ENCODE results near the gene HIRA. TPM values are rescaled to one million over a fixed set of nuclear protein-coding genes. Genes with fewer than 3 reads are reported as not detected.
"Not testable (repeated sequence)": the region's sequence is repeated elsewhere in the genome, so short reads cannot be mapped to it uniquely, and the experiment has no call there.

HIRA gene
- total RNA-seq, 2 experiments from 2014 or later: 45.0 to 51.2 TPM

GRCh38 chr22:19377565-19378343 lies 53.8 kb downstream of the HIRA start:
- peaks cover 51% of the 10 kb centered on the region for H3K36me3 Mint-ChIP-seq (ENCODE audit: low read depth)

GRCh38 chr22:19376971-19377370 lies 54.6 kb downstream of the HIRA start:
- no peak for DNase-seq
- H3K27ac Mint-ChIP-seq: no peak overlapping the region
- no peaks in the 10 kb centered on the region for H3K27me3 Mint-ChIP-seq
- H3K9me3 Mint-ChIP-seq: no peaks in the 10 kb centered on the region
- POLR2A ChIA-PET: no interaction called here
- CTCF ChIA-PET: no interaction called here
- H3K4me3 Mint-ChIP-seq: no peak overlapping the region
- no peaks in the 10 kb centered on the region for H3K4me1 Mint-ChIP-seq
- peaks cover 43% of the 10 kb centered on the region for H3K36me3 Mint-ChIP-seq (ENCODE audit: low read depth)

More at GRCh38 chr22:19377565-19378343, 53.8 kb downstream of the HIRA start:
- H3K27ac Mint-ChIP-seq: no peak overlapping the region
- DNase-seq: no peak
- H3K9me3 Mint-ChIP-seq: no peaks in the 10 kb centered on the region
- no peaks in the 10 kb centered on the region for H3K4me1 Mint-ChIP-seq
- no peak overlapping the region for H3K4me3 Mint-ChIP-seq
- ChIA-PET POLR2A (no interaction called here), CTCF (no interaction called here)
- H3K27me3 Mint-ChIP-seq: no peaks in the 10 kb centered on the region

- H3K4me1 Mint-ChIP-seq: no peaks in the 10 kb centered on the region
- H3K27me3 Mint-ChIP-seq: no peaks in the 10 kb centered on the region
- peaks cover 43% of the 10 kb centered on the region for H3K36me3 Mint-ChIP-seq (ENCODE audit: low read depth)
- no peak overlapping the region for H3K27ac Mint-ChIP-seq
- H3K9me3 Mint-ChIP-seq: no peaks in the 10 kb centered on the region
- ChIA-PET CTCF (no interaction called here), POLR2A (no interaction called here)
- no peak for DNase-seq
- no peak overlapping the region for H3K4me3 Mint-ChIP-seq
These were observed 55.3 kb downstream of the HIRA start for GRCh38 chr22:19376247-19376646.

GRCh38 chr22:19375435-19375834 lies 56.1 kb downstream of the HIRA start:
- no peak for DNase-seq
- Mint-ChIP-seq H3K4me3 (no peak overlapping the region), H3K4me1 (no peaks in the 10 kb centered on the region), H3K27me3 (no peaks in the 10 kb centered on the region), H3K27ac (no peak overlapping the region), H3K9me3 (no peaks in the 10 kb centered on the region), H3K36me3 (ENCODE audit: low read depth) (peaks cover 43% of the 10 kb centered on the region)
- POLR2A ChIA-PET: no interaction called here
- CTCF ChIA-PET: interaction anchor here (1.2 to 1.5 kb wide), 2 partner anchors 14 to 21 kb away, joined by 3 read pairs; no protein-coding TSS in a partner anchor

- ChIA-PET POLR2A (no interaction called here), CTCF (interaction anchor here (0.9 to 1.5 kb wide), 3 partner anchors 13 to 20 kb away, joined by 3 to 5 read pairs (median 3); no protein-coding TSS in a partner anchor)
- DNase-seq: no peak
- Mint-ChIP-seq H3K9me3 (no peaks in the 10 kb centered on the region), H3K4me3 (no peak overlapping the region), H3K27ac (no peak overlapping the region), H3K36me3 (ENCODE audit: low read depth) (peaks cover 43% of the 10 kb centered on the region), H3K4me1 (no peaks in the 10 kb centered on the region), H3K27me3 (no peaks in the 10 kb centered on the region)
These were observed 57.1 kb downstream of the HIRA start for GRCh38 chr22:19374410-19374809.

GRCh38 chr22:19373450-19373849 lies 58.1 kb downstream of the HIRA start:
- Mint-ChIP-seq H3K36me3 (ENCODE audit: low read depth) (peaks cover 43% of the 10 kb centered on the region), H3K4me1 (no peaks in the 10 kb centered on the region), H3K27me3 (no peaks in the 10 kb centered on the region), H3K9me3 (no peaks in the 10 kb centered on the region), H3K27ac (no peak overlapping the region), H3K4me3 (no peak overlapping the region)
- CTCF ChIA-PET: no interaction called here
- DNase-seq: no peak
- POLR2A ChIA-PET: no interaction called here

GRCh38 chr22:19371893-19372292 lies 59.6 kb downstream of the HIRA start:
- Mint-ChIP-seq H3K4me1 (no peaks in the 10 kb centered on the region), H3K4me3 (no peak overlapping the region), H3K27ac (no peak overlapping the region), H3K27me3 (no peaks in the 10 kb centered on the region), H3K9me3 (no peaks in the 10 kb centered on the region), H3K36me3 (ENCODE audit: low read depth) (peaks cover 36% of the 10 kb centered on the region)
- DNase-seq: no peak
- POLR2A ChIA-PET: no interaction called here
- CTCF ChIA-PET: interaction anchor here (0.6 to 1.1 kb wide), 4 partner anchors 12 to 1140 kb away, joined by 3 read pairs; no protein-coding TSS in a partner anchor

GRCh38 chr22:19368876-19369275 lies 62.7 kb downstream of the HIRA start:
- no peak overlapping the region for H3K27ac Mint-ChIP-seq
- no peak for DNase-seq
- no peaks in the 10 kb centered on the region for H3K4me1 Mint-ChIP-seq
- no peaks in the 10 kb centered on the region for H3K9me3 Mint-ChIP-seq
- H3K4me3 Mint-ChIP-seq: no peak overlapping the region
- no peaks in the 10 kb centered on the region for H3K27me3 Mint-ChIP-seq
- CTCF ChIA-PET: no interaction called here
- POLR2A ChIA-PET: no interaction called here
- H3K36me3 Mint-ChIP-seq (ENCODE audit: low read depth): peaks cover 30% of the 10 kb centered on the region

- ChIA-PET CTCF (interaction anchor here (0.5 to 1.5 kb wide), 2 partner anchors 18 to 62 kb away, joined by 4 to 6 read pairs; no protein-coding TSS in a partner anchor), POLR2A (no interaction called here)
- Mint-ChIP-seq H3K9me3 (no peaks in the 10 kb centered on the region), H3K4me1 (no peaks in the 10 kb centered on the region), H3K27me3 (no peaks in the 10 kb centered on the region), H3K36me3 (ENCODE audit: low read depth) (peaks cover 21% of the 10 kb centered on the region), H3K4me3 (no peak overlapping the region), H3K27ac (no peak overlapping the region)
- DNase-seq: no peak
These were observed 63.7 kb downstream of the HIRA start for GRCh38 chr22:19367763-19368367.

GRCh38 chr22:19363541-19363940 lies 68.0 kb downstream of the HIRA start:
- DNase-seq, CTCF ChIA-PET, H3K4me3 Mint-ChIP-seq, H3K4me1 Mint-ChIP-seq, H3K27ac Mint-ChIP-seq, H3K9me3 Mint-ChIP-seq, H3K27me3 Mint-ChIP-seq, POLR2A ChIA-PET: not testable (repeated sequence)
- peaks cover 37% of the 10 kb centered on the region for H3K36me3 Mint-ChIP-seq (ENCODE audit: low read depth)

- H3K9me3 Mint-ChIP-seq: no peaks in the 10 kb centered on the region
- no peaks in the 10 kb centered on the region for H3K4me1 Mint-ChIP-seq
- ChIA-PET POLR2A (no interaction called here), CTCF (interaction anchor here (1.1 kb wide), 1 partner anchor 13 kb away, joined by 3 read pairs; no protein-coding TSS in a partner anchor)
- no peaks in the 10 kb centered on the region for H3K27me3 Mint-ChIP-seq
- no peak overlapping the region for H3K27ac Mint-ChIP-seq
- H3K4me3 Mint-ChIP-seq: no peak overlapping the region
- DNase-seq: no peak
- H3K36me3 Mint-ChIP-seq (ENCODE audit: low read depth): peaks cover 46% of the 10 kb centered on the region
These were observed 69.9 kb downstream of the HIRA start for GRCh38 chr22:19361501-19362103.

GRCh38 chr22:19360862-19361261 lies 70.7 kb downstream of the HIRA start:
- Mint-ChIP-seq H3K9me3 (no peaks in the 10 kb centered on the region), H3K4me1 (no peaks in the 10 kb centered on the region), H3K27me3 (no peaks in the 10 kb centered on the region), H3K27ac (no peak overlapping the region), H3K36me3 (ENCODE audit: low read depth) (peaks cover 43% of the 10 kb centered on the region), H3K4me3 (no peak overlapping the region)
- no peak for DNase-seq
- ChIA-PET POLR2A (no interaction called here), CTCF (interaction anchor here (1.1 kb wide), 1 partner anchor 14 kb away, joined by 3 read pairs; no protein-coding TSS in a partner anchor)

- Mint-ChIP-seq H3K9me3 (no peaks in the 10 kb centered on the region), H3K36me3 (ENCODE audit: low read depth) (peaks cover 43% of the 10 kb centered on the region), H3K27me3 (no peaks in the 10 kb centered on the region), H3K4me1 (no peaks in the 10 kb centered on the region), H3K4me3 (no peak overlapping the region), H3K27ac (no peak overlapping the region)
- ChIA-PET CTCF (interaction anchor here (1.1 kb wide), 1 partner anchor 14 kb away, joined by 3 read pairs; no protein-coding TSS in a partner anchor), POLR2A (no interaction called here)
- DNase-seq: no peak
These were observed 71.2 kb downstream of the HIRA start for GRCh38 chr22:19360300-19360792.
